GM19467 (cell line): ENCODE data around the gene UBAP1.
"Not testable (repeated sequence)": the region's sequence is repeated elsewhere in the genome, so short reads cannot be mapped to it uniquely, and the experiment has no call there.

ENCODE experiments used
- ATAC-seq: cut with Tn5 transposase; IDR thresholded peaks from one replicate; pipeline ENCODE4 v1.9.1; 2021; ENCODE audit warnings: mild to moderate bottlenecking, moderate library complexity; ENCODE audit not compliant: unreplicated experiment

The UBAP1 gene

DNA sequence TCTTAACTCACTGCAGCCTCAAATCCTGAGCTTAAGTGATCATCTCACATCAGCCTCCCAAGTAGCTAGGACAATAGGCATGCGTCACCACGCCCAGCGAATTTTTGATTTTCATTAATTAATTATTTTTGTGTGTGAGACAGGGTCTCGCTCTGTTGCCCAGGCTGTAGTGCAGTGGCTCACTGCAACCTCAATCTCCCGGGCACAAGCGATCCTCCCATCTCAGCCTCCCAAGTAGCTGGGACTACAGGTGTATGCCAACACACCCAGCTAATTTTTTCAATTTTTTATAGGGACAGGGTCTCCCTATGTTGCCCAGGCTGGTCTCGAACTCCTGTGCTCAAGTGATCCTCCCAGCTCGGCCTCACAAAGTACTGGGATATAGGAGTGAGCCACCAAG is 41.4 kb downstream of the UBAP1 start:
- no peak for ATAC-seq

DNA sequence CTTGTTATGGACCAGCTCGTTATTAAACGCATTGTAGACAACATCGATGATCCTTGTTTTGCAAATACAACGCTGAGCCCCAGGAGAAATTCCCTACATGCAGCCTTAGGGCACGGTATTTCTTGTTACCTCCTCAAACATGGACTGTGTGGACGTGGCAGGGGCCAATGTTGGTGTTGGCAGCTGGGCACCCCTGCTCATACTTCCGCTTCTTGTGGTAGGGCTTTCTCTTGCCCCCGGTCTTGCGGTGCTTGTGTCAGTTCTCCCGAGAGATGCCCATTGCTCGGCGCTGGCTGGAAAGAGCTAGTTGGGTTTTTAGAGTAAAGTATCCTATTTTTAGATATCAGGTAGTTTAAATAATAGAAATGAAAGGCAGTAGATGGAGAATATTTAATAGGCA is 45.5 kb downstream of the UBAP1 start:
- ATAC-seq: no peak

DNA sequence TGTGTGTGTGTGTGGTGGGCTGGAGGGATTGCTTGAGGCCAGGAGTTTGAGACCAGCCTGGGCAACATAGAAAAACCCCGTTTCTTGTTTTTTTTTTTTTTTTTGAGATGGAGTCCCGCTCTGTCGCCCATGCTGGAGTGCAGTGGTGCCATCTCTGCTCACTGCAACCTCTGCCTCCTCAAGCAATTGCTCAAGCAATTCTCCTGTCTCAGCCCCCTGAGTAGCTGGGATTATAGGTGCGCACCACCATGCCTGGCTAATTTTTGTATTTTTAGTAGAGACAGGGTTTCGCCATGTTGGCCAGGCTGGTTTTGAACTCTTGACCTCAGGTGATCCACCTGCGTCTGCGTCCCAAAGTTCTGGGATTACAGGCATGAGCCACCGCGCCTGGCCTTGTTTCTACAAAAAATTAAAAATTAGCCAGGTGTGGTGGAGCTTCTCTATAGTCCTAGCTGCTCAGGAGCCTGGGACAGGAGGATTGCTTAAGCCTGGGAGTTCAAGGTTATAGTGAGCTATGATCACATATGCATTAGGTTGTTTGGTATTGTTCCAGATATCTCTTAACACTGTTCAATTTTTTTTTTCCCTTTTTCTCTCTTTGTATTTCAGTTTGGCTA is 47.4 kb downstream of the UBAP1 start:
- ATAC-seq: not testable (repeated sequence)

DNA sequence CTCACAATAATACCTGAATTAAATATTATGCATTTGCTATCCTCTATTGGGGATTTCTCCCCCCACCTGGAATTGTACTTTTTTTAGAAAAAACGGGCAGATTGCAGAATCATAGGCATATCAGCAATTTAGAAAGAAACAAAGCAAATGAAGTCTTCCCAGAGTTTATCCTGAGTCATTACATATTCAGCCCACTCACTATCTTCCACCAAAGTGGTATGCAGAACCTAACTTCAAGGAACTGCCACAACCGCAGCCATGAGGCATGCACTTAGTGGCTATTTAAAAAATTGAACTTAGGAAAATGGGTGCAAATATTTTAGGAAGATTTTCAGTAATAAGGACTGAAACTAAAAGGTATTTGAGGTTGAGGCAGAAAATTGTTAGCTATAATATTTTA is 48.6 kb downstream of the UBAP1 start:
- no peak for ATAC-seq

DNA sequence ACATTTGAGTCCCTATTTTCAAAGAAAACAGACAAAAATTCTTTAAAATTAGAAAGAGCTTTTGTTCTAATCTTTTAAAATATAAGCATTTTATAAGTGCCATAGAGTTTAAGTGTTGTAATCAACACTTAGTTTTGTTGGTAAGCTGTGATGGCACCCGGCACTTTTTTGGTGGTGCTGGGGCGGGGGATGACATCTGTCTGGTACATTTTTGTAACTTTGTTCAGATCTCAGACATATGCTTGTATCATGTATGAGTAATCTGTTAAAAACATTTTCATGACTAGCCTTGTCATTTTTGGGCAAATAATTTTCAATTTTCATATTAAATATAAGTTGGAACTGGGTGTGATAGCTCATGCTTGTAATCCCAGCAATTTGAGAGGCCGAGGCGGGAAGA is 51.7 kb downstream of the UBAP1 start:
- ATAC-seq: no peak

DNA sequence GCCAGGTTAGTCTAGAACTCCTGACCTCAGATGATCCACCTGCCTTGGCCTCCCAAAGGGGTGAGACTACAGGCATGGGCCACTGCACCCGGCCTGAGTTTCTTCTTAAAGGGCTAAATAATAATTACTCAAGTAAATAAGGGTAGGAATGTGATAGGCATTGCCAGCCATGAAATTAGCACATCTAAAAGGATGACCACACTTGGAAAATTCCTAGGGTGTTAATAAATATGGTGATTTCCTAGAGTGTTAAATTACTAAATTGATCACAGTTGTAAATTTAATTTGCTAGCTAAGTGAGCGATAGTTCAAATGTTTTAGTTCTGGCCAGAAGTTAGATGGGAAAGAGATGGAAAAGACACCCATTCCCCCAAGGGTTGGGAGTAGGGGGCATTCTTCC is 53.4 kb downstream of the UBAP1 start:
- no peak for ATAC-seq

DNA sequence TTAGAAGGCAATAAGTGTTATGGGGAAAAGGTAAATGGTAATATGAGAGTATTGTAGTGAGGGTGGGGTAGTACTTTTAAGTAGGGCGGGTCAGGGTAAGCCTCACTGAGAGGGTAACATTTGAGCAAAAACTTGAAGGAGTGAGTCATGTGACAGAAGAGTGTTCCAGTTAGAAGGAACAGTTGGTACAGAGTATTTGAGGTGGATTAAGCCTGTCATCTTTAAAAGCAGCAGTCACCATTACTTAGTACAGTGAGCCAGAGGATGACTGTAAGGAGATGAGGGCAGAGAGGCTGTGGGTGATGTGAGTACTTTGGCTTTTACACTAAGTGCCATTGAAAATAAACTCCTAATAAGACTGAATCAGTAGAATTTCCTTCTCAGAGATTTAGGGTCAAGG is 54.8 kb downstream of the UBAP1 start:
- ATAC-seq: no peak

DNA sequence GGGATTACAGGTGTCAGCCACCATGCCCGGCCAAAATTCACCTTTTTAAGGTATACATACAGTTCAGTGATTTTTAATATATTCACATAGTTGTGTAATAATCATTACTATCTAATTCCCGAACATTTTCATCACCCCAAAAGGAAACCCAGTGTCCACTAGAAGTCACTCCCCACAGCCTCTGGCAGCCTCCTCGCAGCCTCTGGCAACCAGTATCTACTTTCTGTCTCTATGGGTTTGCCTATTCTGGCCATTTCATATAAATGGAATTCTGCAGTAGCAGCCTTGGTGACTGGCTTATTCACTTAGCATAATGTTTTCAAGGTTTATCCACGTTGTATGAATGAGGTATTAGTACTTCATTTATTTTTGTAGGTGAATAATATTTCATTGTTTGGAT is 59.0 kb downstream of the UBAP1 start:
- ATAC-seq: no peak

DNA sequence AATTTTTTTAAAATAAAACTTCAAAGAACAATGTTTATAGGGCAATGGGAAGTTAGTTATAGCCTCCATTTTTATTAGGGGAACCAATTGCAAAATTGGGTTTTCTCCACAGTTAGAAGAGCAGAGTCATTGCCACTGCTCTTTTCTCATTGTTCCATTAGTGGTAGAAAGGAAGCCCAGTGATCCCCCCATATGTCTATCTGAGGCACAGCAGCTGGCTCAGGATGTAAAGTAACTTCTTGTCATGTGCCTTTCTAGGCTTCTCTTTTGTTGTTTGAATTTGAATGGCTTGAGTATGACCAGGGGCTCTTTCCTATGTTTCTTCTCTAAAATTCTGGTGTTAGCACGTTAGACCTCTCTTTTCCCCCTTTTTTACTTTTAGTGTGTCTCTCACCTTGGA is 61.2 kb downstream of the UBAP1 start:
- no peak for ATAC-seq

DNA sequence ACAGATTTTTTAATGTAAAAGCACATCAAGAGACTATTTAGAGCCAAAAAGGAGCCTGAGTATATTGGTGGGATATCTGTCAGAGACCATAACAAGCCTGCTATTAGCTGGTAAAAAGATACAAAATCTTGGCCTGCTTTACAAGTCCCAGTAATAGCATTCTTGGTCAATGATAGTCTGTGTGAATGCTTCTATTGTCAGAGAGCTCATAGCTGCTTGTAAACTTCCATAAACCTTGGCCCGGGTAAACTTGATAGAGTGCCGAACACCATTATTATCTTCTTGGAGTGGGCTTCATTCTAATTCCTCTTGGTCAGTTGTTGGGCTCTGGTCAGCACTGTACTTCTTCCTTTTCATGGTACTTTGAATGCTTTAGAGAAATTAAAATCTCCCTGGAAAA is 64.0 kb downstream of the UBAP1 start:
- no peak for ATAC-seq

DNA sequence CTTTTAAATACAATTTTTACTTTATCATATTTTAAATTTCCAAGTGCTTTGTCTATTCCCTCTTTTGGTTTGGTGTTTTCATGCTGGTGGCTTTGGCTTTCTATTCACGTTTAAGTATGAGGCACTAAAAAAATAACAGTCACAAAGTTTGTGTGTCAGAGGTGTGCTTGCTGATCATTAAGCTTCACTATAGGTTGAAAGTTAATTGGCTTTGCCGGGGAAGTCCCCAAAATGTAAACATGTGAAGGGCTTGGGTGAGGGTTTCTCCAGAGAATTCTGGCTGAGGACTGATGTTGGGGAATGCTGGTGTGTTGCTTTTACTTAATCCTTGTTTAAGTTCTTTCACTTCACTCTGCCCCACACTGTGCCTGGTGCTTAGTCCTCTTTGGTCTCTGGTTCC is 66.4 kb downstream of the UBAP1 start:
- ATAC-seq: not testable (repeated sequence)

DNA sequence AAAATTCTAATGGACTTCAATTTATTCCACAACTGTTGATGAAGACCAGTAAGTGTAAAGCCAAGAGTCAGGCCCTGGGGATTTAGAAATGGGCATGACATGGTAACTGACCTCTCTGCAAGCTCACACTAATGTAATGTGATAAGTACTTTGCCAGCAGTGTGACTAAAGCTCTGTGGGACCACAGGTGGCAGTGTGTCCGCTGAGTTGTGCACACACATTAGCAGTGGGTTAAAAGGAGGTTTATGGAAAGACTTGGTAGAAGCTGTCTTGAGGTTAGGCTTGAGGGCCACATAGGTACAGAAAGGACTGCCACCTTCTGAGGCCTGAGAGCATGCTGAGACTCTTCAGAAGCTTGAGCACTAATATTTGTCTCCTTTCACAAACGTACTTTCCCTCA is 67.6 kb downstream of the UBAP1 start:
- ATAC-seq: no peak

DNA sequence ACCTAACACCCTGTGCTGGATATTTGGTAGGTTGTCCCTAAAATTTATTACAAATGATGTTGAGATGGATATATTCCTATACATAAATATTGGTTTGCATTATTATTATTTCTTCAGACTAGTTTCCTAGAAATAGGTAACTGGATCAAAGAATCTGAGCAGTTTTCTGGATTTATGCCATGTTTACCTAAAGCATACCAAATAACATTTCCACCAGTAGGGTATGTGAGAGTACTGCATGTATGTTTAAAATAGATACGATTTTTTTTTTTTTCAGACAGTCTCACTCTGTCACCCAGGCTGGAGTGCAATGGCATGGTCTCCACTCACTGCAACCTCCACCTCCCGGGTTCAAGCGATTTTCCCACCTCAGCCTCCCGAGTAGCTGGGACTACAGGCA is 68.9 kb downstream of the UBAP1 start:
- not testable (repeated sequence) for ATAC-seq

DNA sequence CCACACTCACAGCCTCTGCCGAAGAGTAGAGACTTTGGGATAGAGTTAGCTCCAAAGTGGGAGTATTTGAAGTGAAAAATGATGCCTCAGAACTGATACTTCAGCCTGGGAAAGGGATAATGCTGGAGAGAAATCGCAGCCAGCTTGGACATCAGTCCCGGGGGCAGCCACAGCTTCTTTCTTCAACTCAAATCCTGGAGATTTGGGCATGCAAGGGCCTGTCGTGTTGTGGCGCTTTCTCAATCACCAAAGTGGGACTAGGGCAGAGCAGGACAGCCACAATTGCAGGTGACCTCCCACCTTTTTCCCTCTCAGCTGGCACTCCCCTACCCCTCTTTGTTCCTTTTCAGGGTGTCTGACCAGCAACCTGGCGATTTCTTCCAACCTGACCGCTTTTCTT is 70.4 kb downstream of the UBAP1 start:
- no peak for ATAC-seq

DNA sequence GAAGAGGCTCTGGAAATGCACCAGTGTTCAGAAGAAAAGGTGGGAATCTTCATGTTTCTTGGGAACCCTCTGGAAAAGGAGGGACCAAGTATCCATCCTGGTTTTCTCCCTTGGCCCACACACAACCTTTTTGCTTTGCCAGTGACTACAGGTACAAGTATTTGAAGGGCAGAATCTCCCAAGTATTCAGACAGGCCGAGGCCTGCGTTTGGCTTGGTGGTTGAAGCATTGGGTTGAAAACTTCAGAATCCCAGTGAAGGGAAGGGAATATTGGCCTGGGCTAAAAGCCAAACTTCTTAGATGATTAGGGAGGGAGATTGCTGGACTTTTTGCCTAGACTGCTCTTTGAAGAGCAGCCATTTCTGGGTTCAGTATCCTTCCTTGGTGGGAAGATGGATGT is 71.9 kb downstream of the UBAP1 start:
- ATAC-seq: no peak

DNA sequence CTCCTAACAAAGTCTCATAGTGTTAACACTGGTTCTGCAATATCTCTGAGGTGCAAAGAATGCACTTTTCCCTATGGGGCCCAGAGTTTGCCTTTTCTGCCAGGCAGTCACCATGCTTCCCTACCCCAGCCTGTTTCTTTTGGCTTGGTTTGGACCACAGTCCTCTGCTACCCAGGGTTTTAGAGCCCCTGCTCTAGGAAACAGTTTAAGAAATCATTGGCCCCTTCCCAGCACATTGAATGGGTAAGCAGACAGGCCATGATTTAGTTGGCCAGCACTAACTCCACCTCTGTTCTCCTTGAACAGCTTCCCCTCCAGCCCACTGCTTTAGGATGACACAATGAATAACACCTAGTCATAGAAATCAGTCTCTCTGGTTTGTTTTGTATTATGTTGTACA is 73.2 kb downstream of the UBAP1 start:
- ATAC-seq: no peak

DNA sequence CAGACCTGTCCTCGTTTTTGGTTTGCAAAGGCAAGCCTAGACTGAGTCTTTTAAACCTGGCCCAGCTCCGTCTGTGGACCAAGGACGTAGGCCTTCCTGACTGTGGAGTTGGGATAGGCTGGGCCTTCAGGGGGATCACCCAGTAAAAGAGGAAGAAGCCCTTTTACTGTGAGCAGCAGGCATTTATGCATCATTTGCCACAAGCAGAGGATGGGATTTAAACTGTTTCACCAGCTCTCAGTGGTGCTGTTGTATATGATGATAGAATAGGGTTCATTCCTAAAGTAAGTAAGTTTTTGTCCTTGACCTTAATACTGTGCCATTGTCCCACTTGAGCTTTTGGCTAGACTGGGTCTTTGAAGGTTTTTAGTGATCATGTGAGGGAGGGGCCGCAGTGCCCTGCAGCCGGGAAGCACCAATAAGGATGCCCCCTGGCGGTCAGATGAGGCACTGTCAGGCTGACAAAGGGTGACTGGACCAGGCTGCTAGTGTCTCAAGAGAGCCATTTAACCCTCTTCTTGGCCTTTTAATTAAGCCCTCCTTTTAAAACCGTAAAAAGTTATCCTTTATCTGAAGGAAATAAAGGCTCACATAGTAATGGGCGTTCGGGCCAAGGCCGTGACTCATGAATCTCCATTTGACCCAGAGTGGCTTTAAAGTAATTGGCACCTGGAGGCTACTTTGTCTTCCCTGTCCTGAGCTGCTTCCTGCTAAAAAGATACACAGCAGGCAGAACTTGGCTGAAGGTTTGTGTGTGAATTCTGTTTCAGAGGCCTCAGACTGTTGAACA is 74.0 kb downstream of the UBAP1 start:
- no peak for ATAC-seq

DNA sequence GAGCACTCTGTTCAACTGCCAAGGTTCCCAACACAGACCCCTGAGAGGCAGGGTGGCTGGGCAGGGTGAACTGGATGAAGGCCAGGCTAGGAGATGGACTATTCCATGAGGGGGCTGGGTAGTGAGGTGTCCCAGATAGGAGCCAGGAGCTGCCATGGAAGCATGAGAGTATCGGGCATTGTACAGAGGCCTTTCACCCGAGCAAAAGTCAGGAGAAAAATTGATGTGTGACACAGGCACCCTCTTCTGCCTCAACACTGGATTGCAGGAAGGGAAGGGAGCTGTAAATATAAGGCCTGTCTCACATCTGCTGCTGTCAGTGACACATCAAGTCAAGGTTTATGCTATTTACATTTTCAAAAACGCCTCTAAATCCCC is 74.6 kb downstream of the UBAP1 start:
- ATAC-seq: no peak

DNA sequence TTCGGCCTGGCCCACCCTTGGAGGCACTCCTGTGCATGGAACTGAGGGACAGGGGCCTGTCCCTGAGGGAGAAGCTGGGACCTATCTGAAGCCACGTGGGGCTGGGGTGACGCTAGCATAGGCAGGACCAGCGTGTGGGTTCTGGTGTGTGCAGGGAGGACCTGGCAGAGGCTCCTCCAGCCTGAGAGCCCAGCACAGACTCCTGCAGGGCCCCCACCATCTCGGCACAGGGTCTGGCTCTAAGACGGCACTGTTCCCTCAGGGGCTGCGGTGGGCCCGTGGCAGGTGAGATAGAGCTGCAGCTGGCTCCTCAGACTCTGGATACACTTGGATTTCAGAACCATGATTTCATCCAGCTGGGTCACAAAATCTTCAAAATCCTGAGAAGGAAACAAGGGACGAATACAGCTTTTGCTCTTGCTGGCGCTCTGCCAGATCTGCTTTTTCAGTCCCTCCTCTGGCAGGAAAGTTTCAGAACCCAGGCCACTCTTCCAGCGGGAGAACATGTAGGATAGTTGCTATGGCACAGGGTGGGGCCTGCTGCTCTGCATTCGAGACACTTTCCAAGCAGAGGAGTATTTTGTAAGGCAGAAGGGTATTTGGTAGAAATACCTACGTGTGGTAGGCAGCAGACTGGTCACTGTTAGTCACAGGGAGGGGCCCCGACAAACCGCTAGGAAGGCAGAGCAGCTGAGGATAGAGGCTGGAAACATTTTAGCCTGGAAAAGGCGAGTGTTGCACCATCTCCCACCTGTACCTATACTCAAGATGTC is 75.5 kb downstream of the UBAP1 start:
- ATAC-seq: no peak

DNA sequence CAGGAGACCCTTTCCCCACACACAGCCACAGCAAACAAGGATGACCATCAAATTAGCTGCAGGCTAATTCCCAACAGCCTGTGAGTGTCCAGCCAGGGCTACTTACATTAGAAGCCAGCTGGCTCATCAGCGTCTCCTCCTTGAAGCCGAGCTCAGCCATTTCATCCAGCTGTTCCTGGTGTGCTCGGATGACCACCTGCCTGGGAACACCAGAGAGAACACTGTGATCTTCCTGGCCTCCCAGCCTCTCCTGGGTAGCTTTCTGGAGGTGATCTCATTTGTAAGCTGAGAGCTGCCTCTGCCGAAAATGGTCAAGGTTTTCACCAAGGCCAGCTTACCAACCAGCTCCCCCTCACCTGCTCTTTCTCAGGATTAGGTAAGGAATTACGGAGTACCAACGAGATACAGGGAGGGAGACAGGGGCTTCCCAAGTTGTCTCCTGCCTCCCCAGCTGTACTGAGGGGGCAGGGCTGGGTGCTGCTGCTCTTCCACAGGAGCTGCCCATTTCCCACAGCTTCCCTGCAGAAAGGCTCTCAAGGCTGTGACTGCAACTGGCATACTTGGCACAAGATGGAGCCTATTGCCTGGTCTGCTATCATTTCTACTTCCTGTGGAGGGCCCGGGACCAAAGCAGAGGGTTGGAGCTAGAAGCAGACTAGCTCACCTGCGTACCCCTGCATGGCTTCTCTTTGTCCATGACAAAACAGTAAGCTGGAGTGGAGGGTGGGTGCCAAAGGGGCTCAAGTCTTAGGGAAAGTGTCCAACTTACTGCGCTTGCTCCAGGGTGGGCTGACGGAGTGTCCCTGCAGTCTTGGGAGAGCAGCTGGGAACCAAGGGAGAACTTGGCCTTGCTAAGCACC is 76.4 kb downstream of the UBAP1 start:
- ATAC-seq: no peak

DNA sequence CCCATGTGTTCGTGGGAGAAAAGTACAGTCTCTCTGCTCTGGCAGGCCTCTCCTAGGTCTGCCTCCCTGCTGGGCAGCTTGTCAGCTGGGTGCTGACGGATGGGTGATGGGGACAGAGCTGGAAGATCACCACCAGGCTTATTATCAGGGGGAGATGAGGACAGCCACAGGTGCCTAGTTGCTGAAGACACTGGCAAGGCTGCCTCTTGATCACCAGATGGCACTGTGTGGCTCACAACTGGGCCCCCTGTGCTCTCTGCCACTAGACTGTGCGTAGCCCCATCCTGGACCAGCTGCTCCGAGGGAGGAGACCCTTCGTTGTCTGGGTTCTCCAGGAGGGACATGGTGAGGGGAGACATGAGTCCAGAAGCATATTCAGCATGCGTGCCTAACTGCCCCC is 77.3 kb downstream of the UBAP1 start:
- ATAC-seq: no peak
